MM.1S (cell line): ENCODE measurements around the gene FRMD4B.

ENCODE experiments used
- DNase-seq: peaks from one replicate; pipeline ENCODE4 v3.0.0-alpha.2; 2015
- H2AFZ ChIP-seq: fragments of 300-600 bp; sonication (generic); 2 replicates; pipeline ENCODE4 v1.6.0; 2016; ENCODE audit warnings: antibody characterized with exemption, low read length
- H3F3A ChIP-seq: fragments of 300-600 bp; sonication (generic); 2 replicates; pipeline ENCODE4 v1.6.1; 2016; ENCODE audit warnings: mild to moderate bottlenecking, antibody characterized with exemption, low read length, moderate library complexity, mixed read lengths; ENCODE audit not compliant: insufficient read depth
- H3K27ac ChIP-seq: fragments of 300-600 bp; sonication (generic); 2 replicates; pipeline ENCODE4 v1.5.1; 2016; ENCODE audit warnings: mild to moderate bottlenecking, low read length
- H3K27me3 ChIP-seq: fragments of 300-600 bp; sonication (generic); replicated peaks from 2 replicates; pipeline ENCODE4 v1.6.0; 2016; ENCODE audit warnings: low read length; ENCODE audit not compliant: insufficient read depth
- H3K36me3 ChIP-seq: fragments of 300-600 bp; sonication (generic); replicated peaks from 2 replicates; pipeline ENCODE4 v1.6.1; 2016; ENCODE audit warnings: mild to moderate bottlenecking, low read length, mixed read lengths; ENCODE audit not compliant: insufficient read depth
- H3K4me1 ChIP-seq: fragments of 300-600 bp; sonication (generic); 2 replicates; pipeline ENCODE4 v1.6.1; 2016; ENCODE audit warnings: low read length, mixed read lengths
- H3K4me2 ChIP-seq: fragments of 300-600 bp; sonication (generic); 2 replicates; pipeline ENCODE4 v1.6.0; 2016; ENCODE audit warnings: low read depth, low read length
- H3K4me3 ChIP-seq: fragments of 300-600 bp; sonication (generic); 2 replicates; pipeline ENCODE4 v1.5.1; 2016; ENCODE audit warnings: low read length, mixed read lengths
- H3K79me2 ChIP-seq: fragments of 300-600 bp; sonication (generic); 2 replicates; pipeline ENCODE4 v1.6.1; 2016; ENCODE audit warnings: mixed run types, low read length, mixed read lengths
- H3K9ac ChIP-seq: fragments of 300-600 bp; sonication (generic); 2 replicates; pipeline ENCODE4 v1.6.1; 2016; ENCODE audit warnings: low read length, mixed read lengths
- H3K9me2 ChIP-seq: fragments of 300-600 bp; sonication (generic); replicated peaks from 2 replicates; pipeline ENCODE4 v1.6.1; 2016; ENCODE audit warnings: mild to moderate bottlenecking, low read length, mixed read lengths; ENCODE audit not compliant: insufficient read depth
- H3K9me3 ChIP-seq: fragments of 300-600 bp; sonication (generic); replicated peaks from 2 replicates; pipeline ENCODE4 v1.6.1; 2016; ENCODE audit warnings: mild to moderate bottlenecking, low read length, mixed read lengths; ENCODE audit not compliant: insufficient read depth
- H4K20me1 ChIP-seq: fragments of 300-600 bp; sonication (generic); 2 replicates; pipeline ENCODE4 v1.6.1; 2016; ENCODE audit warnings: mild to moderate bottlenecking, low read length, moderate library complexity, mixed read lengths; ENCODE audit not compliant: insufficient read depth
- CTCF ChIP-seq: fragments of 300-600 bp; sonication (generic); IDR thresholded peaks from 2 replicates; pipeline ENCODE4 v1.5.1; 2016; ENCODE audit warnings: antibody characterized with exemption, low read length, mixed read lengths
- EZH2 ChIP-seq: fragments of 300-600 bp; sonication (generic); optimal IDR thresholded peaks from 2 replicates; pipeline ENCODE3; 2017; ENCODE audit warnings: low read depth, mild to moderate bottlenecking, antibody characterized with exemption, low read length, mixed read lengths
- EZH2phosphoT487 ChIP-seq: fragments of 300-600 bp; sonication (generic); IDR thresholded peaks from 2 replicates; pipeline ENCODE4 v1.6.1; 2018; ENCODE audit warnings: antibody characterized with exemption, low read length

FRMD4B gene

GRCh38 chr3:69241769-69242168 is 144.1 kb downstream of the FRMD4B start:
- no peak overlapping the region for H2AFZ ChIP-seq
- peak overlapping the region; percentile 87; the same call in 1 of the 2 replicates for H3K27ac ChIP-seq
- no peaks in the 10 kb centered on the region for H3K79me2 ChIP-seq
- no peaks in the 10 kb centered on the region for H4K20me1 ChIP-seq
- H3K27me3 ChIP-seq: no peaks in the 10 kb centered on the region
- H3K9me2 ChIP-seq: no peaks in the 10 kb centered on the region
- no peak for TF ChIP-seq CTCF
- TF ChIP-seq EZH2phosphoT487: no peak
- H3K4me3 ChIP-seq: peak overlapping the region; percentile 31
- H3K4me1 ChIP-seq: peaks cover 43% of the 10 kb centered on the region
- H3K36me3 ChIP-seq: no peaks in the 10 kb centered on the region
- H3K4me2 ChIP-seq: peak overlapping the region; percentile 52
- no peaks in the 10 kb centered on the region for H3K9me3 ChIP-seq
- peak; percentile 55 for DNase-seq
- peak overlapping the region; percentile 39; the same call in 1 of the 2 replicates for H3K9ac ChIP-seq
- H3F3A ChIP-seq: peaks cover 41% of the 10 kb centered on the region

- no peaks in the 10 kb centered on the region for H3K9me2 ChIP-seq
- TF ChIP-seq CTCF (no peak), EZH2 (no peak), EZH2phosphoT487 (no peak)
- DNase-seq: peak; percentile 90
- peak overlapping the region; percentile 26; the same call in 1 of the 2 replicates for H3K4me3 ChIP-seq
- H3K9ac ChIP-seq: peak overlapping the region; percentile 39
- peak overlapping the region; percentile 87 for H3K27ac ChIP-seq
- H3K9me3 ChIP-seq: no peaks in the 10 kb centered on the region
- no peaks in the 10 kb centered on the region for H4K20me1 ChIP-seq
- H3K79me2 ChIP-seq: no peaks in the 10 kb centered on the region
- H3F3A ChIP-seq: peaks cover 44% of the 10 kb centered on the region
- no peaks in the 10 kb centered on the region for H3K36me3 ChIP-seq
- no peaks in the 10 kb centered on the region for H3K27me3 ChIP-seq
- H3K4me1 ChIP-seq: peaks cover 48% of the 10 kb centered on the region
- H3K4me2 ChIP-seq: peak overlapping the region; percentile 52
- peak overlapping the region; percentile 48 for H2AFZ ChIP-seq
Measured at GRCh38 chr3:69240651-69241568, 145.0 kb downstream of the FRMD4B start.

- Histone ChIP-seq H4K20me1 (no peaks in the 10 kb centered on the region), H3K36me3 (no peaks in the 10 kb centered on the region), H3K79me2 (no peaks in the 10 kb centered on the region), H3K4me2 (no peak overlapping the region), H3K9me3 (no peaks in the 10 kb centered on the region), H2AFZ (no peak overlapping the region), H3K27ac (no peak overlapping the region), H3K4me3 (no peak overlapping the region), H3F3A (peaks cover 43% of the 10 kb centered on the region), H3K27me3 (no peaks in the 10 kb centered on the region), H3K4me1 (peaks cover 45% of the 10 kb centered on the region), H3K9ac (no peak overlapping the region), H3K9me2 (no peaks in the 10 kb centered on the region)
- DNase-seq: no peak
- no peak for TF ChIP-seq EZH2phosphoT487
- TF ChIP-seq EZH2: no peak
- TF ChIP-seq CTCF: no peak
Measured at GRCh38 chr3:69239063-69239462, 146.8 kb downstream of the FRMD4B start.
